Stomach smooth muscle (tissue), 2 donors: ENCODE measurements around the gene TNNI3K.

Experiments
- H3K27ac ChIP-seq: one replicate; pipeline ENCODE4 v1.7.0; 2013; ENCODE audit warnings: mild to moderate bottlenecking, low read length, inconsistent platforms
- H3K27me3 ChIP-seq, 2 donors: one replicate each; pipeline ENCODE4 v1.7.0; 2013; ENCODE audit warnings: low read length in 2 of 2; ENCODE audit not compliant: insufficient read depth in 2 of 2, control insufficient read depth in 1 of 2
- H3K36me3 ChIP-seq, 2 donors: one replicate each; pipeline ENCODE4 v1.7.0; 2013; ENCODE audit warnings: low read length in 2 of 2; ENCODE audit not compliant: control insufficient read depth in 2 of 2, insufficient read depth in 2 of 2
- H3K4me1 ChIP-seq: one replicate; pipeline ENCODE4 v1.7.0; 2013; ENCODE audit warnings: low read length; ENCODE audit not compliant: control insufficient read depth, insufficient read depth
- H3K4me3 ChIP-seq, 2 donors: one replicate each; pipeline ENCODE4 v1.7.0; 2013; ENCODE audit warnings: low read length in 2 of 2
- H3K9ac ChIP-seq, 2 donors: one replicate each; pipeline ENCODE4 v1.7.0; 2013; ENCODE audit warnings: low read length in 2 of 2, mild to moderate bottlenecking in 1 of 2
- H3K9me3 ChIP-seq, 2 donors: one replicate each; pipeline ENCODE4 v1.7.0; 2013; ENCODE audit warnings: low read length in 2 of 2; ENCODE audit not compliant: control insufficient read depth in 2 of 2
- donor health status: healthy.
- donor health status: Pancreatic carcinoma.

TNNI3K gene

GRCh38 chr1:74465193-74465681 lies 230.1 kb downstream of the TNNI3K start:
- Histone ChIP-seq H3K9ac (no peak overlapping the region), H3K4me1 (no peaks in the 10 kb centered on the region), H3K27ac (no peak overlapping the region), H3K9me3 (no peaks in the 10 kb centered on the region), H3K4me3 (no peak overlapping the region), H3K36me3 (no peaks in the 10 kb centered on the region), H3K27me3 (no peaks in the 10 kb centered on the region)

- H3K4me1 ChIP-seq: no peaks in the 10 kb centered on the region
- H3K36me3 ChIP-seq: no peaks in the 10 kb centered on the region
- H3K9me3 ChIP-seq: no peaks in the 10 kb centered on the region
- H3K27ac ChIP-seq: no peak overlapping the region
- no peaks in the 10 kb centered on the region for H3K27me3 ChIP-seq
- H3K4me3 ChIP-seq: no peak overlapping the region
- H3K9ac ChIP-seq: no peak overlapping the region
Observed at GRCh38 chr1:74467786-74468377, 232.7 kb downstream of the TNNI3K start.

GRCh38 chr1:74468982-74469603 lies 233.9 kb downstream of the TNNI3K start:
- H3K9me3 ChIP-seq: no peaks in the 10 kb centered on the region
- no peak overlapping the region for H3K9ac ChIP-seq
- no peaks in the 10 kb centered on the region for H3K27me3 ChIP-seq
- no peaks in the 10 kb centered on the region for H3K4me1 ChIP-seq
- no peak overlapping the region for H3K27ac ChIP-seq
- H3K4me3 ChIP-seq: no peak overlapping the region
- H3K36me3 ChIP-seq: no peaks in the 10 kb centered on the region

GRCh38 chr1:74470251-74470650 lies 235.1 kb downstream of the TNNI3K start:
- no peaks in the 10 kb centered on the region for H3K4me1 ChIP-seq
- no peaks in the 10 kb centered on the region for H3K36me3 ChIP-seq
- no peak overlapping the region for H3K9ac ChIP-seq
- H3K4me3 ChIP-seq: no peak overlapping the region
- no peak overlapping the region for H3K27ac ChIP-seq
- H3K27me3 ChIP-seq: no peaks in the 10 kb centered on the region
- H3K9me3 ChIP-seq: no peaks in the 10 kb centered on the region

GRCh38 chr1:74470936-74471335 lies 235.7 kb downstream of the TNNI3K start:
- Histone ChIP-seq H3K4me1 (no peaks in the 10 kb centered on the region), H3K9me3 (no peaks in the 10 kb centered on the region), H3K4me3 (no peak overlapping the region), H3K36me3 (no peaks in the 10 kb centered on the region), H3K27ac (no peak overlapping the region), H3K9ac (no peak overlapping the region), H3K27me3 (no peaks in the 10 kb centered on the region)

- H3K9me3 ChIP-seq: no peaks in the 10 kb centered on the region
- no peak overlapping the region for H3K27ac ChIP-seq
- H3K36me3 ChIP-seq: no peaks in the 10 kb centered on the region
- H3K27me3 ChIP-seq: no peaks in the 10 kb centered on the region
- H3K4me1 ChIP-seq: no peaks in the 10 kb centered on the region
- H3K9ac ChIP-seq: no peak overlapping the region
- H3K4me3 ChIP-seq: no peak overlapping the region
Observed at GRCh38 chr1:74471470-74471869, 236.3 kb downstream of the TNNI3K start.

GRCh38 chr1:74474585-74474984 lies 239.4 kb downstream of the TNNI3K start:
- H3K36me3 ChIP-seq: no peaks in the 10 kb centered on the region
- H3K27ac ChIP-seq: no peak overlapping the region
- no peaks in the 10 kb centered on the region for H3K4me1 ChIP-seq
- no peaks in the 10 kb centered on the region for H3K9me3 ChIP-seq
- no peak overlapping the region for H3K9ac ChIP-seq
- no peaks in the 10 kb centered on the region for H3K27me3 ChIP-seq
- no peak overlapping the region for H3K4me3 ChIP-seq

- Histone ChIP-seq H3K27me3 (no peaks in the 10 kb centered on the region), H3K4me3 (no peak overlapping the region), H3K27ac (no peak overlapping the region), H3K4me1 (no peaks in the 10 kb centered on the region), H3K9ac (no peak overlapping the region), H3K36me3 (no peaks in the 10 kb centered on the region), H3K9me3 (no peaks in the 10 kb centered on the region)
Observed at GRCh38 chr1:74478979-74479378, 243.8 kb downstream of the TNNI3K start.

- Histone ChIP-seq H3K9me3 (no peaks in the 10 kb centered on the region), H3K4me1 (no peaks in the 10 kb centered on the region), H3K27me3 (no peaks in the 10 kb centered on the region)
Observed at GRCh38 chr1:74480068-74480467, 244.9 kb downstream of the TNNI3K start.

GRCh38 chr1:74481607-74482006 lies 246.4 kb downstream of the TNNI3K start:
- Histone ChIP-seq H3K4me3 (no peak overlapping the region), H3K9ac (no peak overlapping the region), H3K27me3 (no peaks in the 10 kb centered on the region), H3K9me3 (no peaks in the 10 kb centered on the region), H3K4me1 (no peaks in the 10 kb centered on the region), H3K27ac (no peak overlapping the region), H3K36me3 (no peaks in the 10 kb centered on the region)

More at GRCh38 chr1:74480068-74480467, 244.9 kb downstream of the TNNI3K start:
- Histone ChIP-seq H3K9ac (no peak overlapping the region), H3K27ac (no peak overlapping the region), H3K36me3 (no peaks in the 10 kb centered on the region), H3K4me3 (no peak overlapping the region)

GRCh38 chr1:74485622-74486021 lies 250.4 kb downstream of the TNNI3K start:
- Histone ChIP-seq H3K36me3 (no peaks in the 10 kb centered on the region), H3K27ac (no peak overlapping the region), H3K9ac (no peak overlapping the region), H3K27me3 (no peaks in the 10 kb centered on the region), H3K4me3 (no peak overlapping the region), H3K9me3 (no peaks in the 10 kb centered on the region), H3K4me1 (no peaks in the 10 kb centered on the region)
